ENCODE results near the gene PKM. TPM values are rescaled to one million over a fixed set of nuclear protein-coding genes. Genes with fewer than 3 reads are reported as not detected.

Gene PKM
- total and polyA plus RNA-seq, 9 of the 15 experiments (the other 6 are each of a cell fraction or from before 2014, with no cell fraction given), result 140 to 825 (median 383) TPM

GRCh38 chr15:72231833-72232478 is 966 bp upstream of the PKM start (continued):
- TF ChIP-seq, protein P1, sequence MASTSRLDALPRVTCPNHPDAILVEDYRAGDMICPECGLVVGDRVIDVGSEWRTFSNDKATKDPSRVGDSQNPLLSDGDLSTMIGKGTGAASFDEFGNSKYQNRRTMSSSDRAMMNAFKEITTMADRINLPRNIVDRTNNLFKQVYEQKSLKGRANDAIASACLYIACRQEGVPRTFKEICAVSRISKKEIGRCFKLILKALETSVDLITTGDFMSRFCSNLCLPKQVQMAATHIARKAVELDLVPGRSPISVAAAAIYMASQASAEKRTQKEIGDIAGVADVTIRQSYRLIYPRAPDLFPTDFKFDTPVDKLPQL (IDR thresholded peaks at IDR 0.05; ENCODE audit: extremely low read depth, insufficient read length), result no peak
- peak; percentile 74 for TF ChIP-seq HES1 (IDR thresholded peaks at IDR 0.05; ENCODE audit: low read depth)
- no peak for TF ChIP-seq PCBP2 (IDR thresholded peaks at IDR 0.05; ENCODE audit: low read depth, low read length, poor library complexity, severe bottlenecking)
- TF ChIP-seq, protein P2, sequence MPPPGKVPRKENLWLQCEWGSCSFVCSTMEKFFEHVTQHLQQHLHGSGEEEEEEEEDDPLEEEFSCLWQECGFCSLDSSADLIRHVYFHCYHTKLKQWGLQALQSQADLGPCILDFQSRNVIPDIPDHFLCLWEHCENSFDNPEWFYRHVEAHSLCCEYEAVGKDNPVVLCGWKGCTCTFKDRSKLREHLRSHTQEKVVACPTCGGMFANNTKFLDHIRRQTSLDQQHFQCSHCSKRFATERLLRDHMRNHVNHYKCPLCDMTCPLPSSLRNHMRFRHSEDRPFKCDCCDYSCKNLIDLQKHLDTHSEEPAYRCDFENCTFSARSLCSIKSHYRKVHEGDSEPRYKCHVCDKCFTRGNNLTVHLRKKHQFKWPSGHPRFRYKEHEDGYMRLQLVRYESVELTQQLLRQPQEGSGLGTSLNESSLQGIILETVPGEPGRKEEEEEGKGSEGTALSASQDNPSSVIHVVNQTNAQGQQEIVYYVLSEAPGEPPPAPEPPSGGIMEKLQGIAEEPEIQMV (tag; conservative IDR thresholded peaks at IDR 0.05; ENCODE audit: low read depth), result no peak
- no peak for TF ChIP-seq SNAPC5 (CRISPR knock-in tag; IDR thresholded peaks at IDR 0.05)
- TF ChIP-seq ZNF551 (CRISPR knock-in tag; IDR thresholded peaks at IDR 0.05), result no peak
- peak; percentile 38; the same call in 1 of the 2 replicates for TF ChIP-seq MYC (IDR thresholded peaks at IDR 0.05; ENCODE audit: low read depth, low read length)
- TF ChIP-seq MYC (CRISPR knock-in tag; IDR thresholded peaks at IDR 0.05; ENCODE audit: borderline replicate concordance, low read depth), result no peak
- no peak for TF ChIP-seq TARDBP (IDR thresholded peaks at IDR 0.05)
- no peak for TF ChIP-seq E2F4 (CRISPR knock-in tag; IDR thresholded peaks at IDR 0.05; ENCODE audit: low read depth)
- no peak for TF ChIP-seq RBM15 (IDR thresholded peaks at IDR 0.05; ENCODE audit: insufficient read depth, low read length)
- TF ChIP-seq LCOR (CRISPR knock-in tag; IDR thresholded peaks at IDR 0.05), result no peak
- TF ChIP-seq SAFB (IDR thresholded peaks at IDR 0.05; ENCODE audit: borderline replicate concordance, low read depth, low read length), result no peak
- TF ChIP-seq TEAD1 (CRISPR knock-in tag; IDR thresholded peaks at IDR 0.05), result peak in 1 of 2 experiments; percentile 50; a peak in 1 of 4 replicates
- peak; percentile 99 to 100 for TF ChIP-seq RCOR1 (IDR thresholded peaks at IDR 0.05; ENCODE audit: borderline replicate concordance in 1 of 2, low read depth in 2 of 2, low read length in 2 of 2)
- TF ChIP-seq CREB3 (tag; conservative IDR thresholded peaks at IDR 0.05; ENCODE audit: low read depth), result no peak
- TF ChIP-seq MYBL2 (IDR thresholded peaks at IDR 0.05; ENCODE audit: low read depth), result no peak
- TF ChIP-seq MYBL2 (CRISPR knock-in tag; IDR thresholded peaks at IDR 0.05; ENCODE audit: borderline replicate concordance), result no peak
- TF ChIP-seq GATAD2B (IDR thresholded peaks at IDR 0.05; ENCODE audit: borderline replicate concordance), result no peak
- TF ChIP-seq DIDO1 (tag; IDR thresholded peaks at IDR 0.05; ENCODE audit: low read depth), result no peak
- TF ChIP-seq GATAD2A (IDR thresholded peaks at IDR 0.05), result no peak
- TF ChIP-seq ZNF408 (CRISPR knock-in tag; IDR thresholded peaks at IDR 0.05; ENCODE audit: low read depth), result no peak
- no peak for TF ChIP-seq BRF1 (IDR thresholded peaks at IDR 0.05; ENCODE audit: borderline replicate concordance, extremely low read depth, insufficient read length)
- TF ChIP-seq SMARCC2 (IDR thresholded peaks at IDR 0.05; ENCODE audit: low read depth), result peak; percentile 34; the same call in 1 of the 2 replicates
